ENCODE data around the gene SLC25A23.

Gene SLC25A23

GRCh38 chr19:6396305-6396704, 63.3 kb downstream of the SLC25A23 start:
- no peak for DNase-seq

GRCh38 chr19:6394831-6395230, 64.8 kb downstream of the SLC25A23 start:
- DNase-seq, result no peak

GRCh38 chr19:6393983-6394412, 65.6 kb downstream of the SLC25A23 start:
- peak; percentile 83 for DNase-seq

GRCh38 chr19:6393074-6393982, 66.3 kb downstream of the SLC25A23 start, which contains the start of gene GTF2F1:
TSS of gene GTF2F1 (minus strand) at chr19:6393164. CDS start at chr19:6392995, 169 bp downstream.
- DNase-seq, result peak; percentile 97

- DNase-seq, result peak; percentile 7
Observed at GRCh38 chr19:6392221-6393073, 67.1 kb downstream of the SLC25A23 start.
